ENCODE results near the gene DPYD. TPM values are rescaled to one million over a fixed set of nuclear protein-coding genes. Genes with fewer than 3 reads are reported as not detected.

The DPYD gene
- total and polyA plus RNA-seq, 4 donors = 3.7 to 25.5 (median 10.6) TPM

- H3K36me3 ChIP-seq (ENCODE audit: control insufficient read depth, insufficient read depth, low read length) = no peaks in the 10 kb centered on the region
- H3K4me3 ChIP-seq (ENCODE audit: low read depth, low read length) = no peak overlapping the region
- no peaks in the 10 kb centered on the region for H3K27me3 ChIP-seq (ENCODE audit: control insufficient read depth, insufficient read depth, low read length)
- peak in 2 of 6 donors; percentile 50 to 57 for DNase-seq (ENCODE audit: low read depth in 4 of 6, low spot score in 6 of 6)
- no peak overlapping the region for H3K27ac ChIP-seq (ENCODE audit: low read depth, low read length)
- no peaks in the 10 kb centered on the region for H3K9me3 ChIP-seq (ENCODE audit: control insufficient read depth, insufficient read depth, low read length)
- H3K4me1 ChIP-seq (ENCODE audit: control insufficient read depth, insufficient read depth, low read length) = no peaks in the 10 kb centered on the region
- WGBS (ENCODE audit: insufficient coverage) = 84% methylated on average over 3 of the region's 7 CpGs
Measured at GRCh38 chr1:97451046-97451826, 469.6 kb downstream of the DPYD start.

DNA sequence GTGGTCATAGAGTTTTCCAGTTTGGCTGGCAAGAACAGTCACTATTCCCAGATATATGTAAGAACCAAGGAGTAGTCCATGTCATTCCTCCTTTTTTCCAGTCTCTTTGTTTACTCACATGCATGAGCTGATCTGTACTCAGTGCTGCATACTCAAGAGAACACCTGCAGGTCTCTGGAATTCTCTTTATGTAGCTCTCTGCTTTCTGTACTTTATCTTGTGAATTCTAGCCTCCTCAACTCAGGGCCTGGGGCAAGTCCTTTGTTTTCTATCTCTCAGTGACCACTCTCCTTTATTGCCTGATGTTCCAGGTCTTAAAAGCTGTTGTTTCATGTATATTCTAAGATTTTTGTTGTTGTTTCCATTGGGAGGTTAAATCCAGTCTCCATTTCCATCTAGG, 478.9 kb downstream of the DPYD start:
- Histone ChIP-seq H3K27me3 (ENCODE audit: control insufficient read depth, insufficient read depth, low read length) (no peaks in the 10 kb centered on the region), H3K4me3 (ENCODE audit: low read depth, low read length) (no peak overlapping the region), H3K9me3 (ENCODE audit: control insufficient read depth, insufficient read depth, low read length) (no peaks in the 10 kb centered on the region), H3K36me3 (ENCODE audit: control insufficient read depth, insufficient read depth, low read length) (no peaks in the 10 kb centered on the region), H3K27ac (ENCODE audit: low read depth, low read length) (no peak overlapping the region), H3K4me1 (ENCODE audit: control insufficient read depth, insufficient read depth, low read length) (no peaks in the 10 kb centered on the region)
- no peak for DNase-seq (ENCODE audit: low read depth in 4 of 6, low spot score in 6 of 6)

DNA sequence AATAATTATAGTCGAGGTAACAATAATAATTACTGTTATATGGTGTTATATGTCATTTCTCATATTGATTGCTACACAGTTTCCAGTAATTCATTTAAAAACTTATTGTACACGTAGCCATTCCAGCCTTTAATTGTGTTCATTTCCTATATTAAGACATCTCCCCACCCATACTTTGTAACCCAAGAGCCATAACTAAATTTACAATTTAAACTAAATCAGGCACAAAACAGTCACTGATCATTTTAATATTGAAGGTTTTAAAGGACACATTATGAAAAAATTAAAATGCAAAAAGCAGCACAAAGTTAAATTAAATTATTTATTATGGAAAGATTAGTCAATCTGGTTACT, 487.0 kb downstream of the DPYD start:
- Histone ChIP-seq H3K36me3 (ENCODE audit: control insufficient read depth, insufficient read depth, low read length) (no peaks in the 10 kb centered on the region), H3K9me3 (ENCODE audit: control insufficient read depth, insufficient read depth, low read length) (no peaks in the 10 kb centered on the region), H3K27ac (ENCODE audit: low read depth, low read length) (no peak overlapping the region), H3K4me1 (ENCODE audit: control insufficient read depth, insufficient read depth, low read length) (no peaks in the 10 kb centered on the region), H3K27me3 (ENCODE audit: control insufficient read depth, insufficient read depth, low read length) (no peaks in the 10 kb centered on the region), H3K4me3 (ENCODE audit: low read depth, low read length) (no peak overlapping the region)
- no peak for DNase-seq (ENCODE audit: low read depth in 4 of 6, low spot score in 6 of 6)
- no CpG with 5 or more reads among the region's 2 CpGs for WGBS (ENCODE audit: insufficient coverage)

- Histone ChIP-seq H3K27ac (ENCODE audit: low read depth, low read length) (no peak overlapping the region), H3K9me3 (ENCODE audit: control insufficient read depth, insufficient read depth, low read length) (no peaks in the 10 kb centered on the region), H3K27me3 (ENCODE audit: control insufficient read depth, insufficient read depth, low read length) (no peaks in the 10 kb centered on the region), H3K4me3 (ENCODE audit: low read depth, low read length) (no peak overlapping the region), H3K36me3 (ENCODE audit: control insufficient read depth, insufficient read depth, low read length) (no peaks in the 10 kb centered on the region), H3K4me1 (ENCODE audit: control insufficient read depth, insufficient read depth, low read length) (no peaks in the 10 kb centered on the region)
- no peak for DNase-seq (ENCODE audit: low read depth in 4 of 6, low spot score in 6 of 6)
- no CpG with 5 or more reads among the region's 2 CpGs for WGBS (ENCODE audit: insufficient coverage)
Measured at GRCh38 chr1:97433094-97433823, 487.6 kb downstream of the DPYD start.

DNA sequence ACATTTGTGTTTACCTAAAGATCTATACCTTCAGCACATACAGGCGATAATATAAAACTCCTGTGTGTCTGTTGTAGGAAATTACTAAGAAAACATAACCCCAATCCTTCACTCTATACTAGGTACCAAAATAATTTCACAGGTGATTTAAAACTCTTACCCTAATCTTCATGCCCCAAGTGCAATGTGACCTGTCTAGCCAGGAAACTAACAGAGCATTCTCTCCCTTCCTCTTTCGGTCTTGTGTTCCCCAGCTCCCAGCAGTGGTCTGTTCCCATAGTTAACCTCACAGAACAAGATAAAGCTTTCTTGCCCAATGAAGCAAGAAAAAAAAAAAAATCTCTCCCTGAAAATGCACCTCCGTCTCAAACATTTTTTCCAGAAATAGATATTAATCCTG, 493.5 kb downstream of the DPYD start:
- no peaks in the 10 kb centered on the region for H3K27me3 ChIP-seq (ENCODE audit: control insufficient read depth, insufficient read depth, low read length)
- no peak overlapping the region for H3K27ac ChIP-seq (ENCODE audit: low read depth, low read length)
- H3K9me3 ChIP-seq (ENCODE audit: control insufficient read depth, insufficient read depth, low read length) = no peaks in the 10 kb centered on the region
- no peaks in the 10 kb centered on the region for H3K36me3 ChIP-seq (ENCODE audit: control insufficient read depth, insufficient read depth, low read length)
- 25% methylated on average over 1 of the region's 3 CpGs for WGBS (ENCODE audit: insufficient coverage)
- no peak for DNase-seq (ENCODE audit: low read depth in 4 of 6, low spot score in 6 of 6)
- no peak overlapping the region for H3K4me3 ChIP-seq (ENCODE audit: low read depth, low read length)
- no peaks in the 10 kb centered on the region for H3K4me1 ChIP-seq (ENCODE audit: control insufficient read depth, insufficient read depth, low read length)

- H3K36me3 ChIP-seq (ENCODE audit: control insufficient read depth, insufficient read depth, low read length) = no peaks in the 10 kb centered on the region
- WGBS (ENCODE audit: insufficient coverage) = no CpG with 5 or more reads among the region's 1 CpG
- H3K4me3 ChIP-seq (ENCODE audit: low read depth, low read length) = no peak overlapping the region
- no peak overlapping the region for H3K27ac ChIP-seq (ENCODE audit: low read depth, low read length)
- DNase-seq (ENCODE audit: low read depth in 4 of 6, low spot score in 6 of 6) = no peak
- no peaks in the 10 kb centered on the region for H3K27me3 ChIP-seq (ENCODE audit: control insufficient read depth, insufficient read depth, low read length)
- no peaks in the 10 kb centered on the region for H3K9me3 ChIP-seq (ENCODE audit: control insufficient read depth, insufficient read depth, low read length)
- H3K4me1 ChIP-seq (ENCODE audit: control insufficient read depth, insufficient read depth, low read length) = no peaks in the 10 kb centered on the region
Measured at GRCh38 chr1:97424209-97424608, 496.6 kb downstream of the DPYD start.

- 30% methylated on average over 1 of the region's 2 CpGs for WGBS (ENCODE audit: insufficient coverage)
- no peaks in the 10 kb centered on the region for H3K36me3 ChIP-seq (ENCODE audit: control insufficient read depth, insufficient read depth, low read length)
- H3K27ac ChIP-seq (ENCODE audit: low read depth, low read length) = no peak overlapping the region
- peak in 1 of 6 donors; percentile 29 for DNase-seq (ENCODE audit: low read depth in 4 of 6, low spot score in 6 of 6)
- no peaks in the 10 kb centered on the region for H3K27me3 ChIP-seq (ENCODE audit: control insufficient read depth, insufficient read depth, low read length)
- no peaks in the 10 kb centered on the region for H3K9me3 ChIP-seq (ENCODE audit: control insufficient read depth, insufficient read depth, low read length)
- H3K4me1 ChIP-seq (ENCODE audit: control insufficient read depth, insufficient read depth, low read length) = no peaks in the 10 kb centered on the region
- no peak overlapping the region for H3K4me3 ChIP-seq (ENCODE audit: low read depth, low read length)
Measured at GRCh38 chr1:97423403-97423802, 497.4 kb downstream of the DPYD start.

- no peaks in the 10 kb centered on the region for H3K36me3 ChIP-seq (ENCODE audit: control insufficient read depth, insufficient read depth, low read length)
- no peak for DNase-seq (ENCODE audit: low read depth in 4 of 6, low spot score in 6 of 6)
- no peak overlapping the region for H3K4me3 ChIP-seq (ENCODE audit: low read depth, low read length)
- no peaks in the 10 kb centered on the region for H3K9me3 ChIP-seq (ENCODE audit: control insufficient read depth, insufficient read depth, low read length)
- H3K4me1 ChIP-seq (ENCODE audit: control insufficient read depth, insufficient read depth, low read length) = no peaks in the 10 kb centered on the region
- no peak overlapping the region for H3K27ac ChIP-seq (ENCODE audit: low read depth, low read length)
- no peaks in the 10 kb centered on the region for H3K27me3 ChIP-seq (ENCODE audit: control insufficient read depth, insufficient read depth, low read length)
Measured at GRCh38 chr1:97417661-97418060, 503.2 kb downstream of the DPYD start.

DNA sequence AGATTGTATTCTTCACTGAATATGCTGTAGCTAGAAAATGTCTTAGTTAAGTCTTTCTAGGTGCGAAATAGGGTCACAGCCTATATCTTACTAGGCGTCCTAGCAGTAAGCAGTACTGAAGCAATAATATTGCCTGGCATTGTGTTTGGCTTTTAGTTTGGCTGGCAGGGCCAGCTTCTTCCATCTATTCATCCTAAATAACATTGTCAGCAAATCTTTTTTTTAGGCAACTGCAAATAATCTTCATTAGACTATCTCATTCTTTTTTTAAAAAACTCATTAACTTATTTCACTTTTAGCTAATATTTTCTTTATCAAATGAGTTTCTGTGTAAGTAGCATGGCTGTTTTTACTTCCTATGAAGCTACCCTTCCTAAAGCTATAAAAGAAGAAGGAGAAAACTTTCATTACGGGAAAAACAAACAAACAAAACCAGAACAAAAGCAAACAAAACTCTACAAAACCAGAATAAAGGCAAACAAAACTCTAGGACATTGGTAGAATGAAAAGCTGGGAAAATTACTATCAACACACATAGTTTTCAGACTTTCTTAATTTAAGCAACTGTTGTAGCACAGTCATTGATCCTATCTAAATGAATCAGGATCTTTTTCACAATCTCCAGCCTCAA, 506.0 kb downstream of the DPYD start:
- no peaks in the 10 kb centered on the region for H3K4me1 ChIP-seq (ENCODE audit: control insufficient read depth, insufficient read depth, low read length)
- WGBS (ENCODE audit: insufficient coverage) = no CpG with 5 or more reads among the region's 3 CpGs

DNA sequence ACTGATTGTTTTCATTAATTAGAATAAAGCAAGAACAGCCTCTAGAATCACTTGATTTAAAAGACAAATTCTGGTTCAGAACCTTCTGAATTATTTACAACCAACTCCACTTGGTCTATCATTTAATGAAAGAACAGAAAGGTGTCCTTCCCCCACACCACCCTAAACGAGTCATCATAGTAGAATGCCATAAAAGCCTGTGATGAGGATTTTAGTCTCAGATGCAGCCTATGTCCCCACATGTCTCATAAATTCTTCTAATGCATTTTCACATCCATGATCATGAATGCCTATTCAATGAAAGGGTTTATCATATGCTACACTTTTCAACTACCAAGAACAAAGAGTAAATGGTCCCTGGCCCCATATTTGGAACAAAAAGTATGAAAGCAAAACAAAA, 508.1 kb downstream of the DPYD start:
- H3K27ac ChIP-seq (ENCODE audit: low read depth, low read length) = peak overlapping the region; percentile 54
- H3K36me3 ChIP-seq (ENCODE audit: control insufficient read depth, insufficient read depth, low read length) = no peaks in the 10 kb centered on the region
- no peak for DNase-seq (ENCODE audit: low read depth in 4 of 6, low spot score in 6 of 6)
- no peaks in the 10 kb centered on the region for H3K9me3 ChIP-seq (ENCODE audit: control insufficient read depth, insufficient read depth, low read length)
- no peaks in the 10 kb centered on the region for H3K4me1 ChIP-seq (ENCODE audit: control insufficient read depth, insufficient read depth, low read length)
- H3K27me3 ChIP-seq (ENCODE audit: control insufficient read depth, insufficient read depth, low read length) = no peaks in the 10 kb centered on the region
- no peak overlapping the region for H3K4me3 ChIP-seq (ENCODE audit: low read depth, low read length)
- WGBS (ENCODE audit: insufficient coverage) = no CpG with 5 or more reads among the region's 1 CpG

More for the DNA sequence above, 506.0 kb downstream of the DPYD start:
- no peak for DNase-seq (ENCODE audit: low read depth in 4 of 6, low spot score in 6 of 6)
- H3K27me3 ChIP-seq (ENCODE audit: control insufficient read depth, insufficient read depth, low read length) = no peaks in the 10 kb centered on the region
- H3K27ac ChIP-seq (ENCODE audit: low read depth, low read length) = no peak overlapping the region
- H3K36me3 ChIP-seq (ENCODE audit: control insufficient read depth, insufficient read depth, low read length) = no peaks in the 10 kb centered on the region
- no peak overlapping the region for H3K4me3 ChIP-seq (ENCODE audit: low read depth, low read length)
- H3K9me3 ChIP-seq (ENCODE audit: control insufficient read depth, insufficient read depth, low read length) = no peaks in the 10 kb centered on the region
